ENCODE data around the gene TSPAN14. TPM values are rescaled to one million over a fixed set of nuclear protein-coding genes. Genes with fewer than 3 reads are reported as not detected.

The TSPAN14 gene
- total RNA-seq, 1 donor from 2014 or later = 18.9 TPM

GRCh38 chr10:80465451-80465835 is 11.3 kb downstream of the TSPAN14 start:
- H3K9me3 Mint-ChIP-seq = no peaks in the 10 kb centered on the region
- ChIA-PET POLR2A (no interaction called here), CTCF (interaction anchor here (1.2 kb wide), 1 partner anchor 40 kb away, joined by 3 read pairs; no protein-coding TSS in a partner anchor)
- intact Hi-C loops (cut with micrococcal nuclease) = no loop called here
- peaks cover 10% of the 10 kb centered on the region for H3K36me3 Mint-ChIP-seq (ENCODE audit: low read depth)
- ATAC-seq (ENCODE audit: low read depth) (no peak), DNase-seq (no peak)
- H3K27me3 Mint-ChIP-seq = no peaks in the 10 kb centered on the region
- no peak overlapping the region for H3K4me3 Mint-ChIP-seq
- peaks cover 87% of the 10 kb centered on the region for H3K4me1 Mint-ChIP-seq
- H3K27ac Mint-ChIP-seq = peak overlapping the region; percentile 46
- TF ChIP-seq, protein P1, sequence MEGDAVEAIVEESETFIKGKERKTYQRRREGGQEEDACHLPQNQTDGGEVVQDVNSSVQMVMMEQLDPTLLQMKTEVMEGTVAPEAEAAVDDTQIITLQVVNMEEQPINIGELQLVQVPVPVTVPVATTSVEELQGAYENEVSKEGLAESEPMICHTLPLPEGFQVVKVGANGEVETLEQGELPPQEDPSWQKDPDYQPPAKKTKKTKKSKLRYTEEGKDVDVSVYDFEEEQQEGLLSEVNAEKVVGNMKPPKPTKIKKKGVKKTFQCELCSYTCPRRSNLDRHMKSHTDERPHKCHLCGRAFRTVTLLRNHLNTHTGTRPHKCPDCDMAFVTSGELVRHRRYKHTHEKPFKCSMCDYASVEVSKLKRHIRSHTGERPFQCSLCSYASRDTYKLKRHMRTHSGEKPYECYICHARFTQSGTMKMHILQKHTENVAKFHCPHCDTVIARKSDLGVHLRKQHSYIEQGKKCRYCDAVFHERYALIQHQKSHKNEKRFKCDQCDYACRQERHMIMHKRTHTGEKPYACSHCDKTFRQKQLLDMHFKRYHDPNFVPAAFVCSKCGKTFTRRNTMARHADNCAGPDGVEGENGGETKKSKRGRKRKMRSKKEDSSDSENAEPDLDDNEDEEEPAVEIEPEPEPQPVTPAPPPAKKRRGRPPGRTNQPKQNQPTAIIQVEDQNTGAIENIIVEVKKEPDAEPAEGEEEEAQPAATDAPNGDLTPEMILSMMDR (IDR thresholded peaks at IDR 0.05) = no peak

GRCh38 chr10:80465839-80466590 is 11.9 kb downstream of the TSPAN14 start:
- ChIA-PET POLR2A (no interaction called here), CTCF (interaction anchor here (1.2 to 3.7 kb wide), 3 partner anchors 21 to 40 kb away, joined by 3 to 12 read pairs (median 5); no protein-coding TSS in a partner anchor)
- H3K9me3 Mint-ChIP-seq = no peaks in the 10 kb centered on the region
- ATAC-seq (ENCODE audit: low read depth) = peak; percentile 35
- no peaks in the 10 kb centered on the region for H3K27me3 Mint-ChIP-seq
- H3K27ac Mint-ChIP-seq = peak overlapping the region; percentile 85
- H3K4me1 Mint-ChIP-seq = peaks cover 87% of the 10 kb centered on the region
- DNase-seq = no peak
- H3K36me3 Mint-ChIP-seq (ENCODE audit: low read depth) = peaks cover 13% of the 10 kb centered on the region
- H3K4me3 Mint-ChIP-seq = peak overlapping the region; percentile 59
- TF ChIP-seq, protein P1 (IDR thresholded peaks at IDR 0.05) = no peak
- intact Hi-C loops (cut with micrococcal nuclease) = no loop called here

DNA sequence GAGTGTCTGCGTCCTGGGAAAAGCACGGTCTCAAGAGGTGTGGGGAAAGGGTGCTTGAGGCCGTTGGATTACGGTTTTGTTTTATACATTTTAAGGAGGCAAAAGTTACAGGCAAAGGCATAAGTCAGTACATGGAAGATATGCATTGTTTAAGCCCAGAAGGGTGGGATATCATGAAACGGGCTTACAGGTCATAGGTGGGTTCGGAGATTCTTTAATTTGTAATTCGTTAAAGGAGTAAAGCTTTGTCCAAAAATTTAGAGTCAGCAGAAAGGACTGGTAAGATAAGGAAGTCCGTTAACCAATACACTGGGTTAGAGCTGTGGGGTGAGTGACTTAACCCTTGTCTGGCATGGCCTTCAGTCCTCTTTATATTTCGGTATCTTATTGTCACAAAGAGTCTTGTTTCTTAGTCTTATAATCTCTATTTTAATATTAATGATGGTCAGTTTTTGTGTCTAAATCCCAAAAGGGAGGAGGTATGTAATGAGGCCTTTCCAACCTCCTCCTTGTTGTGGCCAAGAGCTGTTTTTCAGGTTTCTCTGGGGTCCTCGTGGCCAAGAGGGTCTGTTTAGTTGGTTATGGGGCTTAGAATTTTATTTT is 12.7 kb downstream of the TSPAN14 start:
- ChIA-PET CTCF (interaction anchor here (1.3 to 3.7 kb wide), 2 partner anchors 22 to 39 kb away, joined by 5 to 12 read pairs; no protein-coding TSS in a partner anchor), POLR2A (no interaction called here)
- H3K36me3 Mint-ChIP-seq (ENCODE audit: low read depth) = peaks cover 18% of the 10 kb centered on the region
- intact Hi-C loops (cut with micrococcal nuclease) = no loop called here
- ATAC-seq (ENCODE audit: low read depth) = no peak
- no peak overlapping the region for H3K4me3 Mint-ChIP-seq
- peak overlapping the region; percentile 30 for H3K27ac Mint-ChIP-seq
- no peaks in the 10 kb centered on the region for H3K9me3 Mint-ChIP-seq
- no peak for DNase-seq
- H3K4me1 Mint-ChIP-seq = peaks cover 87% of the 10 kb centered on the region
- TF ChIP-seq, protein P1 (IDR thresholded peaks at IDR 0.05) = no peak
- H3K27me3 Mint-ChIP-seq = no peaks in the 10 kb centered on the region

DNA sequence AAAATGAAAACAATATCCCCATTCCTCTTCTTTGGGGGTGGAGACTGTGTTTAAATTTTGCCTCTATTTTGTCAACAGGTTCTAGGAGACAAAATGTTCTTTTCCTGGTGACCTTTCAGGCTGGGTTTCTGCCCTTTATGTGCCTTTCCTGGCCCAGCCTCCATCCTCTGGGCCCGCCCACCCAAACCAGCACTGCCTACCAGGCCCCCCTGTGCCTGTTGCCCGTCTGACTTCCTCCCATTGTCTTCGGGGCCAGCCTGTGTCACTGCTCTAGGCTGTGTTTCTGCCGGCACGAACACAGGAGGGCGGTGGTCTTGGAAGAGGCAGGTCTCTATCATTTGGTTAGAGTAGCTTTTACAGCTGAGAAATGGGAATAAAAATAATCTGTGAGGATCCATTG is 13.9 kb downstream of the TSPAN14 start:
- ATAC-seq (ENCODE audit: low read depth) (peak; percentile 18), DNase-seq (no peak)
- TF ChIP-seq, protein P1 (IDR thresholded peaks at IDR 0.05) = no peak
- CTCF ChIA-PET = interaction anchor here (1.1 to 3.7 kb wide), 2 partner anchors 37 to 85 kb away, joined by 3 to 12 read pairs; no protein-coding TSS in a partner anchor
- H3K36me3 Mint-ChIP-seq (ENCODE audit: low read depth) = peaks cover 25% of the 10 kb centered on the region
- POLR2A ChIA-PET = no interaction called here
- H3K4me3 Mint-ChIP-seq = no peak overlapping the region
- peak overlapping the region; percentile 46 for H3K27ac Mint-ChIP-seq
- intact Hi-C loops (cut with micrococcal nuclease) = no loop called here
- no peaks in the 10 kb centered on the region for H3K27me3 Mint-ChIP-seq
- no peaks in the 10 kb centered on the region for H3K9me3 Mint-ChIP-seq
- H3K4me1 Mint-ChIP-seq = peaks cover 88% of the 10 kb centered on the region

GRCh38 chr10:80468806-80469421 is 14.8 kb downstream of the TSPAN14 start:
- intact Hi-C loops (cut with micrococcal nuclease) = no loop called here
- H3K4me3 Mint-ChIP-seq = no peak overlapping the region
- no peaks in the 10 kb centered on the region for H3K9me3 Mint-ChIP-seq
- H3K27me3 Mint-ChIP-seq = no peaks in the 10 kb centered on the region
- POLR2A ChIA-PET = no interaction called here
- no peak overlapping the region for H3K27ac Mint-ChIP-seq
- no peak for ATAC-seq (ENCODE audit: low read depth)
- no peak for DNase-seq
- peaks cover 25% of the 10 kb centered on the region for H3K36me3 Mint-ChIP-seq (ENCODE audit: low read depth)
- TF ChIP-seq, protein P1 (IDR thresholded peaks at IDR 0.05) = no peak
- H3K4me1 Mint-ChIP-seq = peaks cover 88% of the 10 kb centered on the region
- CTCF ChIA-PET = interaction anchor here (3.7 kb wide), 1 partner anchor 37 kb away, joined by 12 read pairs; no protein-coding TSS in a partner anchor
